Calu3 (cell line): ENCODE results near the gene MRPS18C. TPM values are rescaled to one million over a fixed set of nuclear protein-coding genes. Genes with fewer than 3 reads are reported as not detected.

Source experiments
- Bru-seq: library from RNA; stranded (reverse); fragments of 400-500 nt; gene quantifications from one replicate; lab custom pipeline; 2021; lab: Mats Ljungman, UMichigan
- BruChase-seq, 2 experiments: library from RNA; stranded (reverse); fragments of 400-500 nt; gene quantifications; one replicate each; lab custom pipeline; 2021; lab: Mats Ljungman, UMichigan
- BruUV-seq: library from RNA; stranded (reverse); fragments of 400-500 nt; replicated peaks from 2 replicates; lab custom pipeline; 2021; lab: Mats Ljungman, UMichigan
- CTCF ChIA-PET: fragments of 300-600 bp; sonication (Branson Sonifier 250); formaldehyde crosslinking; loops from one replicate; lab custom pipeline; 2022; ENCODE audit warnings: antibody characterized with exemption; lab: Charles Lee
- DNase-seq: peaks from one replicate; pipeline ENCODE4 v3.0.0; 2022
- H3K27ac Mint-ChIP-seq: one replicate; pipeline ENCODE4 v1.8.0; 2022; ENCODE audit warnings: mixed read lengths; ENCODE audit not compliant: unreplicated experiment
- H3K27me3 Mint-ChIP-seq: one replicate; pipeline ENCODE4 v1.8.0; 2022; ENCODE audit warnings: mixed read lengths; ENCODE audit not compliant: unreplicated experiment
- H3K36me3 Mint-ChIP-seq: one replicate; pipeline ENCODE4 v1.8.0; 2022; ENCODE audit warnings: mild to moderate bottlenecking, moderate library complexity, mixed read lengths; ENCODE audit not compliant: insufficient read depth, unreplicated experiment
- H3K4me1 Mint-ChIP-seq: one replicate; pipeline ENCODE4 v1.8.0; 2022; ENCODE audit warnings: mild to moderate bottlenecking, low read depth, mixed read lengths; ENCODE audit not compliant: unreplicated experiment
- H3K4me3 Mint-ChIP-seq: one replicate; pipeline ENCODE4 v1.8.0; 2022; ENCODE audit warnings: mild to moderate bottlenecking, low read depth, moderate library complexity, mixed read lengths; ENCODE audit not compliant: unreplicated experiment
- H3K9me3 Mint-ChIP-seq: one replicate; pipeline ENCODE4 v1.8.0; 2022; ENCODE audit warnings: low read depth, mixed read lengths; ENCODE audit not compliant: unreplicated experiment
- intact Hi-C: fragments of 100-400 bp; cut with micrococcal nuclease; formaldehyde crosslinking; loops from one replicate; pipeline ENCODE4 v1.10.0; 2022; ENCODE audit not compliant: unreplicated experiment
- long read RNA-seq: library from polyadenylated mRNA; stranded (forward); transcript quantifications from one replicate; pipeline ENCODE4 v2.0.0, GENCODE V29; 2022
- total RNA-seq: library from RNA; stranded (reverse); gene quantifications from 2 replicates; pipeline ENCODE4 v1.2.3, GENCODE V29; 2022
- TF ChIP-seq, protein P1 (sequence below): fragments of 200-600 bp; IDR thresholded peaks from one replicate; pipeline ENCODE4 v1.8.0; 2022; ENCODE audit warnings: antibody characterized with exemption; ENCODE audit not compliant: unreplicated experiment

Gene MRPS18C
- total RNA-seq (39.0 and 47.9 TPM in 2 replicates), Bru-seq, nascent RNA (percentile 81 among the genes with signal in this experiment), BruChase-seq, experiment 1, labeled RNA remaining after a 6-hour chase (percentile 75 among the genes with signal in this experiment), BruChase-seq, experiment 2, labeled RNA remaining after a 2-hour chase (percentile 75 among the genes with signal in this experiment)
- long read RNA-seq, transcript MRPS18C-201 (6 exons, 1,643 nt) = major isoform, 133 of 174 reads
- long read RNA-seq, transcript MRPS18C-204 (5 exons, 666 nt) = minor isoform, 22 of 174 reads
- long read RNA-seq, partial matches to known transcripts = 4 of 174 reads
- long read RNA-seq, other reads (novel, unspliced or antisense) = 11 of 174 reads

DNA sequence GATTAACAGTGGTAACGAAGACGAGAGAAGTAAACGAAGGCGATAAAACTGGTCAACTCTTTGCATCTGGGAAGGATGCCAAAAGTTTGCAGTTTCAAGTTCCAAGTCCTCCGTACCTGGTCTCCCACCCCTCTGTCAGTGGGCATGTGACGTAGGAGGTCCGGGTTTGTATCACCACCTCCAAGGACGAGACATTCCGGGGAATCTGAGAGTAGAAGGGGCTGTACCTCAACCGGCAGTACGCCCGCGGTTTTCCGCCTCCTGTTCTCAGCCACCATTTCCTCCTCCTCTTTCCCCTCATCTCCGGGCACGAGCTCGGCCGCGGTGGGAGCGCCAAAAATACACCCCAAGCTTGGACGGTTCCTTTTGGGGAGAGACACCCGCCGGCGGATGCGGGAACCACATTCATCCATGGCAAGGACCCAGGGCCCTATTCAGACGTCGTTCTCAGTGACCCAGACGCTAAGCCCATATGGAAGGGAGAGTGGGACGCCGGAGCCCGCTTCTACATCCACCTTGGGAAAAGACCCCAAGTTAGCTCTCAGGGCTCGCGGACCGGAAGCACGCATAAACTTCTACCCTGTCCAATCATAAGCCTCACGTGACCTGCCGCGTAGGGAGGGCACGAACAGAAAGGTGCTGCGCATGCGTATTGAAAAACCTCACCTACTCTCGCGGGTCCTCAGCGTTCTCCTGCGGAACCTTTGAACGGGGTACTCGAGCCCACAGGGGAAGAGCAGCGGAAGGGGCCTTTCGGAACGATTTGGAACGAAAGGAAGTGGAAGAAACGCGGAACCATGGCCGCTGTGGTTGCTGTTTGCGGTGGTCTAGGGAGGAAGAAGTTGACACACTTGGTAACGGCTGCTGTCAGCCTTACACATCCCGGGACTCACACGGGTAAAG lies at the start of gene MRPS18C, which contains the start of gene HELQ:
Gene MRPS18C (plus strand): TSS at position 778 of the 903 bp plus-strand sequence. CDS start 20 bp downstream, at position 798.
Gene HELQ (minus strand): TSS at position 543 of the 903 bp plus-strand sequence. CDS start 130 bp downstream, at position 413.
- Mint-ChIP-seq H3K27me3 (no peaks in the 10 kb centered on the region), H3K36me3 (peaks cover 20% of the 10 kb centered on the region), H3K4me1 (no peaks in the 10 kb centered on the region), H3K4me3 (peak within 1 kb of the TSS; percentile 93), H3K9me3 (no peaks in the 10 kb centered on the region), H3K27ac (peak within 1 kb of the TSS; percentile 98)
- TSS peak; percentile 62 for BruUV-seq
- CTCF ChIA-PET = interaction anchor here (0.6 to 1.5 kb wide), 2 partner anchors 93 to 797 kb away, joined by 4 read pairs; no protein-coding TSS in a partner anchor
- DNase-seq = peak; percentile 88
- intact Hi-C loops = no loop called here
- TF ChIP-seq, protein P1, sequence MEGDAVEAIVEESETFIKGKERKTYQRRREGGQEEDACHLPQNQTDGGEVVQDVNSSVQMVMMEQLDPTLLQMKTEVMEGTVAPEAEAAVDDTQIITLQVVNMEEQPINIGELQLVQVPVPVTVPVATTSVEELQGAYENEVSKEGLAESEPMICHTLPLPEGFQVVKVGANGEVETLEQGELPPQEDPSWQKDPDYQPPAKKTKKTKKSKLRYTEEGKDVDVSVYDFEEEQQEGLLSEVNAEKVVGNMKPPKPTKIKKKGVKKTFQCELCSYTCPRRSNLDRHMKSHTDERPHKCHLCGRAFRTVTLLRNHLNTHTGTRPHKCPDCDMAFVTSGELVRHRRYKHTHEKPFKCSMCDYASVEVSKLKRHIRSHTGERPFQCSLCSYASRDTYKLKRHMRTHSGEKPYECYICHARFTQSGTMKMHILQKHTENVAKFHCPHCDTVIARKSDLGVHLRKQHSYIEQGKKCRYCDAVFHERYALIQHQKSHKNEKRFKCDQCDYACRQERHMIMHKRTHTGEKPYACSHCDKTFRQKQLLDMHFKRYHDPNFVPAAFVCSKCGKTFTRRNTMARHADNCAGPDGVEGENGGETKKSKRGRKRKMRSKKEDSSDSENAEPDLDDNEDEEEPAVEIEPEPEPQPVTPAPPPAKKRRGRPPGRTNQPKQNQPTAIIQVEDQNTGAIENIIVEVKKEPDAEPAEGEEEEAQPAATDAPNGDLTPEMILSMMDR = no peak

DNA sequence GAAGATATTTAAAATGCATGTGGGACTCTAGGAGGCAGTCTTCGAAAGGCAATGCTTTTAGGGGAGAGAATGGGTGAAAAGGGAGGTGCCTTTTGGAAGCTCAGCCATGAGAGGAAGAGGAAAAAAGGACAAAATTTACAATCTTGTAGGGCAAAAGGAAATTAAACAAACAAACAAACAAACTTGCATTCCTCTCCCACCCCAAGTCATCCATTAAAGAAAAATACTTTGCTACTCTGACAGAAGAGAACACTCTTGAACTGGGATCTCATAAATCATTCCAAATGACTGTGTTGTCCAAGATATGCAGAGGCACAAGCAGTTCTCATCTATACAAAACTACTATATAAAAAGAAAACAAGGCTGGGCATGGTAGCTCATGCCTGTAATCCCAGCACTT lies 47.0 kb upstream of the MRPS18C start:
- no TSS peak for BruUV-seq
- Mint-ChIP-seq H3K4me1 (no peaks in the 10 kb centered on the region), H3K27me3 (no peaks in the 10 kb centered on the region), H3K4me3 (no peak overlapping the region), H3K9me3 (no peaks in the 10 kb centered on the region), H3K27ac (no peak overlapping the region), H3K36me3 (no peaks in the 10 kb centered on the region)
- no peak for DNase-seq
- CTCF ChIA-PET = no interaction called here
- TF ChIP-seq, protein P1 = no peak
- intact Hi-C loops = no loop called here

DNA sequence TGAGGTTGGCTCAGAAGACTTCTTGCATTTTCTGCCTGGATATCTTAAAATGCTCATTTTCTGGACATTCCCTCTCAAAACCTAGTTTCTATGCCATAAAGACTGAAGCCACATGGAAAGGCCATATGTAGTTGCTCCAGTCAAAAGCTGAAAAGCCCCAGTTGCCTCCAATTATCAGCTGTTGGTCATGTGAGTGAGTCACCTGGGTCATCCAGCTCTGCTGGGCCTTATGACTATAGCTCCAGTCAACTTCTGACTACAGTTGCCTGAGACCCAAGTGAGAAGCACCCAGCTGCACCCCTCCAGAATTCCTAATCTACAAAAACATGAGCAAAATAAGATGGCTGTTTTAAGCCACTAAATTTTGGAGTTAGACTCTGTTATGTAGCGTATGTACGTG lies 42.2 kb upstream of the MRPS18C start:
- no peaks in the 10 kb centered on the region for H3K27me3 Mint-ChIP-seq
- no peaks in the 10 kb centered on the region for H3K9me3 Mint-ChIP-seq
- BruUV-seq = no TSS peak
- no peak overlapping the region for H3K4me3 Mint-ChIP-seq
- TF ChIP-seq, protein P1 = no peak
- H3K4me1 Mint-ChIP-seq = no peaks in the 10 kb centered on the region
- H3K36me3 Mint-ChIP-seq = no peaks in the 10 kb centered on the region
- H3K27ac Mint-ChIP-seq = no peak overlapping the region
- intact Hi-C loops = no loop called here
- CTCF ChIA-PET = interaction anchor here (0.6 kb wide), 1 partner anchor 65 kb away, joined by 3 read pairs; no protein-coding TSS in a partner anchor
- DNase-seq = no peak

DNA sequence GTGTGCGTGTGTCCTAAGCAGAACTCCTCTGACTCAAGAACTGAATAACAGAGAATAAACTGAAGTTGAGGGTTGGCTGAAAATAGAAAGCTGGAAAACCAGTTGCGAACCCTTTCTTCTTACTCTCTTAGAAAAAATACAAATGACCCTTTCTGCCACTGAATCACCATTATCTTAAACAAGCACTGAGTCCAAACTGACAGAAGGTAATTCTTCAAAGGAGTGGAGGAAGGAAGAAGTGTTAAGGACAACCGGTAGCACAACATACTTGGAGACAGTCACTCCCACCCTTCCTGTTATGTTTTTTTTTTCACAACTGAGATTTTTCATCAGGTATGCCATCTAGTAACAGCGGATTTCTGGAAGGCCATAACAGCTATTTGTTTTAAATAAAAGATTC lies 38.3 kb upstream of the MRPS18C start:
- Mint-ChIP-seq H3K27ac (no peak overlapping the region), H3K4me3 (no peak overlapping the region), H3K36me3 (no peaks in the 10 kb centered on the region), H3K4me1 (no peaks in the 10 kb centered on the region), H3K9me3 (no peaks in the 10 kb centered on the region), H3K27me3 (no peaks in the 10 kb centered on the region)
- no TSS peak for BruUV-seq
- TF ChIP-seq, protein P1 = no peak
- DNase-seq = no peak
- CTCF ChIA-PET = no interaction called here
- intact Hi-C loops = no loop called here
